IMR-90 (cell line): Measurements from ENCODE around the gene NFIX. TPM values are rescaled to one million over a fixed set of nuclear protein-coding genes. Genes with fewer than 3 reads are reported as not detected.

Source experiments
- ATAC-seq: fragments of 200-7000 bp; cut with Tn5 transposase; 2 replicates; pipeline ENCODE4 v1.9.1; 2020; ENCODE audit warnings: low read depth, mild to moderate bottlenecking, moderate library complexity
- BruUV-seq: library from RNA; stranded (reverse); fragments of 400-500 nt; replicated peaks from 2 replicates; lab custom pipeline; 2021; lab: Mats Ljungman, UMichigan
- CTCF ChIA-PET: fragments of 300-600 bp; formaldehyde crosslinking; extraction: SDS; loops from one replicate; lab custom pipeline; 2021; ENCODE audit warnings: antibody characterized with exemption; lab: Yijun Ruan, JAX
- POLR2A ChIA-PET: fragments of 300-600 bp; sonication (Branson Sonifier 250); formaldehyde crosslinking; loops from one replicate; lab custom pipeline; 2022; ENCODE audit warnings: antibody characterized with exemption; ENCODE audit not compliant: unreplicated experiment; lab: Charles Lee
- DNase-seq: peaks from one replicate; pipeline ENCODE4 v3.0.0; 2013
- H2AFZ ChIP-seq: replicated peaks from 2 replicates; pipeline ENCODE3; 2013; ENCODE audit warnings: low read length, mild to moderate bottlenecking; ENCODE audit not compliant: poor library complexity
- H2AK5ac ChIP-seq: 2 replicates; pipeline ENCODE4 v1.6.1; 2013; ENCODE audit warnings: low read depth, low read length, inconsistent platforms
- H2AK9ac ChIP-seq: replicated peaks from 2 replicates; pipeline ENCODE3; 2013; ENCODE audit warnings: mild to moderate bottlenecking, low read depth, low read length, moderate library complexity; ENCODE audit not compliant: poor library complexity
- H2BK120ac ChIP-seq: 2 replicates; pipeline ENCODE4 v1.6.1; 2013; ENCODE audit warnings: low read depth, low read length, inconsistent platforms
- H2BK15ac ChIP-seq: 3 replicates; pipeline ENCODE4 v1.6.1; 2013; ENCODE audit warnings: low read depth, low read length, inconsistent platforms
- H2BK20ac ChIP-seq: 2 replicates; pipeline ENCODE4 v1.6.1; 2013; ENCODE audit warnings: low read depth, mild to moderate bottlenecking, inconsistent platforms, low read length, moderate library complexity
- H2BK5ac ChIP-seq: 2 replicates; pipeline ENCODE4 v1.6.1; 2013; ENCODE audit warnings: mild to moderate bottlenecking, low read depth, low read length, inconsistent platforms; ENCODE audit not compliant: poor library complexity, severe bottlenecking
- H3K14ac ChIP-seq: replicated peaks from 2 replicates; pipeline ENCODE4 v1.6.1; 2013; ENCODE audit warnings: low read depth, low read length, inconsistent platforms
- H3K18ac ChIP-seq: 2 replicates; pipeline ENCODE4 v1.6.1; 2013; ENCODE audit warnings: low read depth, low read length, control low read depth
- H3K23ac ChIP-seq: 2 replicates; pipeline ENCODE4 v1.6.1; 2013; ENCODE audit warnings: low read depth, low read length, inconsistent platforms
- H3K27ac ChIP-seq: 2 replicates; pipeline ENCODE4 v1.5.1; 2013; ENCODE audit warnings: mild to moderate bottlenecking, control low read depth, low read length; ENCODE audit not compliant: insufficient read depth
- H3K27me3 ChIP-seq: 2 replicates; pipeline ENCODE4 v1.6.1; 2013; ENCODE audit warnings: low read length; ENCODE audit not compliant: control insufficient read depth, insufficient read depth
- H3K36me3 ChIP-seq: 2 replicates; pipeline ENCODE4 v1.6.1; 2013; ENCODE audit warnings: low read length, mixed read lengths; ENCODE audit not compliant: control insufficient read depth, insufficient read depth
- H3K4ac ChIP-seq: 2 replicates; pipeline ENCODE4 v1.6.1; 2013; ENCODE audit warnings: low read depth, low read length, inconsistent platforms
- H3K4me1 ChIP-seq: 2 replicates; pipeline ENCODE4 v1.6.1; 2013; ENCODE audit warnings: low read length, mixed read lengths; ENCODE audit not compliant: control insufficient read depth, insufficient read depth
- H3K4me2 ChIP-seq: 2 replicates; pipeline ENCODE4 v1.6.1; 2013; ENCODE audit warnings: low read depth, mild to moderate bottlenecking, control low read depth, low read length, moderate library complexity
- H3K4me3 ChIP-seq: 2 replicates; pipeline ENCODE4 v1.5.1; 2013; ENCODE audit warnings: low read depth, mild to moderate bottlenecking, control low read depth, low read length, moderate library complexity; ENCODE audit not compliant: insufficient read depth
- H3K56ac ChIP-seq: 2 replicates; pipeline ENCODE4 v1.6.1; 2013; ENCODE audit warnings: low read length, inconsistent platforms; ENCODE audit not compliant: insufficient read depth; ENCODE audit errors: extremely low read depth
- H3K79me1 ChIP-seq, 2 experiments: 2 replicates each; pipeline ENCODE4 v1.6.1; 2013; ENCODE audit warnings: low read length in 2 of 2, inconsistent platforms in 1 of 2, low read depth in 1 of 2
- H3K9ac ChIP-seq: 2 replicates; pipeline ENCODE4 v1.6.1; 2013; ENCODE audit warnings: low read depth, low read length, control low read depth
- H3K9me1 ChIP-seq: 2 replicates; pipeline ENCODE4 v1.6.1; 2013; ENCODE audit warnings: low read length, inconsistent platforms; ENCODE audit not compliant: insufficient read depth
- H3K9me3 ChIP-seq: 2 replicates; pipeline ENCODE4 v1.6.1; 2013; ENCODE audit warnings: low read length; ENCODE audit not compliant: control insufficient read depth, insufficient read depth
- H4K20me1 ChIP-seq: 2 replicates; pipeline ENCODE4 v1.6.1; 2013; ENCODE audit warnings: low read length, inconsistent platforms; ENCODE audit not compliant: insufficient read depth
- H4K5ac ChIP-seq: 2 replicates; pipeline ENCODE4 v1.6.1; 2013; ENCODE audit warnings: mild to moderate bottlenecking, low read depth, low read length, control low read depth
- H4K8ac ChIP-seq, 2 experiments: 2 replicates each; pipeline ENCODE4 v1.6.1; 2013; ENCODE audit warnings: low read depth in 2 of 2, low read length in 2 of 2, control low read depth in 1 of 2, inconsistent platforms in 1 of 2
- H4K91ac ChIP-seq: 2 replicates; pipeline ENCODE4 v1.6.1; 2013; ENCODE audit warnings: low read depth, low read length, inconsistent platforms; ENCODE audit not compliant: insufficient read depth
- BHLHE40 ChIP-seq: fragments of 150-350 bp; IDR thresholded peaks from 2 replicates; pipeline ENCODE4 v1.6.1; 2016; ENCODE audit warnings: mild to moderate bottlenecking, low read depth, low read length
- CHD1 ChIP-seq: IDR thresholded peaks from 2 replicates; pipeline ENCODE4 v1.6.1; 2012; ENCODE audit warnings: low read depth, low read length, improper control_type of control experiment
- FOS ChIP-seq: fragments of 150-350 bp; IDR thresholded peaks from 2 replicates; pipeline ENCODE4 v1.6.1; 2016; ENCODE audit warnings: low read depth, low read length
- MXI1 ChIP-seq: IDR thresholded peaks from 2 replicates; pipeline ENCODE4 v1.6.1; 2012; ENCODE audit warnings: low read depth, mild to moderate bottlenecking, low read length, moderate library complexity, borderline replicate concordance
- NFE2L2 ChIP-seq: fragments of 150-350 bp; IDR thresholded peaks from 2 replicates; pipeline ENCODE4 v1.6.1; 2016; ENCODE audit warnings: low read depth, mild to moderate bottlenecking, low read length
- WGBS, 2 experiments: methylation state at CpG; one replicate each; pipeline versions ENCODE4 v1.1.5 to v1.1.7; 2013; ENCODE audit warnings: missing lambda C conversion rate in 2 of 2; ENCODE audit not compliant: insufficient read length in 1 of 2; ENCODE audit errors: extremely low coverage in 2 of 2; 5-methylcytosine and 5-hydroxymethylcytosine counted together
- dilution Hi-C: fragments of 300-500 bp; cut with HindIII; formaldehyde crosslinking; loops from one replicate; pipeline ENCODE4 v1.14.3; 2018; ENCODE audit warnings: low sequenced_read_pairs; ENCODE audit not compliant: unreplicated experiment
- in situ Hi-C: fragments of 300-500 bp; cut with MboI; formaldehyde crosslinking; loops from 3 replicates; pipeline ENCODE4 v1.14.3; 2019; ENCODE audit warnings: low sequenced_read_pairs, inconsistent platforms, mixed read lengths
- intact Hi-C: fragments of 100-400 bp; cut with micrococcal nuclease; formaldehyde crosslinking; loops from 2 replicates; pipeline ENCODE4 v1.10.0; 2022
- polyA plus RNA-seq, 3 experiments: library from polyadenylated mRNA; depleted of rRNA; stranded (reverse); fragments of >200 nt; gene quantifications; 2 replicates each; pipeline ENCODE4 v1.2.3, GENCODE V29; 2012; ENCODE audit warnings: low replicate concordance in 1 of 3
- total RNA-seq: library from RNA; depleted of rRNA; stranded (reverse); fragments of >200 nt; gene quantifications from 2 replicates; pipeline ENCODE4 v1.2.3, GENCODE V29; 2012
- TF ChIP-seq, protein P1 (sequence below): conservative IDR thresholded peaks from 2 replicates; pipeline ENCODE4 v1.5.1; 2012; ENCODE audit warnings: mild to moderate bottlenecking, low read depth, low read length, improper control_type of control experiment
- TF ChIP-seq, protein P2 (sequence below): fragments of 150-350 bp; IDR thresholded peaks from 2 replicates; pipeline ENCODE4 v1.6.1; 2017; ENCODE audit warnings: mild to moderate bottlenecking, antibody characterized with exemption, low read length, low read depth

The NFIX gene
- total and polyA plus RNA-seq, 2 of the 4 experiments (the other 2 are of a cell fraction) = 10.2 to 47.7 TPM

DNA sequence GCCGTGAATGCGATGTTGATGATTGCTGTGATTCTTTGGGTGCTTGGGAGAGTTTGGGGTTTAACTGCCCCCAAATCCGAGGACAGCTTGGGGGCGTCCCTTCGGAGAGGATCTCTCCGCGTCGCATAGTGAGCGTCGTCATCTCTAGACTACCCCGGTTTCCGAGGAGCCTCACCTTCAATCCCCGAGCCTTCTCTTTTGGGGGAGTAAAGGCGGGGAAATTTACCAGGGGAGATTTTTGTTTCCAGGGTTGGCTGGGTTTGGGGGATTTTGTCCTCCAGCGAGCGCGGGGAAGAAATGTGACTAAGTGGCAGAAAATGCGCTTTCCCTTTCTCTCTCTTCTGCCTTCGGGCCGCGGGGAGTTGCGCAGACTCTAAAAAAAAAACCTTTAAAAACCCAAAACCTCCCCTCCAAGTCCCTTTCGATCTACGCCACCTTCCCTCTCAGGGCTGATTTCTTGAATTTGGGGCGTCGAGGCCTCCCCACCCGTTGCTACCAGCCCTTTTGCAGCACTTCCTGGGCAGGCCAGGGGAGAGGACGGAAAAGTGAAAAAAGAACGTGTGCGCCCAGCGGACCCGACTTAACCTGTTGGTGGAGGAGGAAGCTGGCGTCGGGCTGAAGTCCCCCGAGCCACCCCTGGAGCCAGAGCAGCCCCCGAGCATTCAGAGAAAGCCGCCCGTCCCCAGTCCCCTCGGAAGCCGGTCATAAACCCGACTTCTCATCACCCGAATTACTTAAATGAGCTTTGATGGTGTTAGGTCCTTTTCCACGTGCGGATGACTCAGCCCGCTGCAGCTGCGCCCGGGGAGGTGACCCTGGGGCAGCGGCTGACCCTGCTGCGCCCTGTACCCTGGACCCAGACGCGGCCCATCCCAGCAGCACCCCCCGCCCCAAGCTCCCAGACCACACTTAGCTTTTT is 17.7 kb downstream of the NFIX start:
- peaks cover 3% of the 10 kb centered on the region; the same call in 1 of the 2 replicates for H3K36me3 ChIP-seq
- peak overlapping the region; percentile 88 for H3K23ac ChIP-seq
- peak overlapping the region; percentile 63 for H2BK5ac ChIP-seq
- WGBS, 2 experiments = 60% methylated on average over 3 of the region's 52 CpGs; no CpG with 5 or more reads in 1 of the 2 experiments
- peaks cover 25% of the 10 kb centered on the region for H3K4me1 ChIP-seq
- ATAC-seq (peak; percentile 45), DNase-seq (peak; percentile 63)
- peak overlapping the region; percentile 76 for H4K5ac ChIP-seq
- peak overlapping the region; percentile 82 for H2AFZ ChIP-seq
- POLR2A ChIA-PET = interaction anchor here (1.3 kb wide), 1 partner anchor 9 kb away, joined by 8 read pairs; no protein-coding TSS in a partner anchor
- no peaks in the 10 kb centered on the region for H3K9me3 ChIP-seq
- H4K20me1 ChIP-seq = peaks cover 17% of the 10 kb centered on the region
- peaks cover 10% of the 10 kb centered on the region for H3K9me1 ChIP-seq
- H3K56ac ChIP-seq = no peak overlapping the region
- H2BK15ac ChIP-seq = peak overlapping the region; percentile 37; the same call in 1 of the 3 replicates
- intact Hi-C loops = no loop called here
- peak overlapping the region; percentile 84 for H3K4me2 ChIP-seq
- peak overlapping the region; percentile 89 for H3K9ac ChIP-seq
- peak overlapping the region; percentile 22; the same call in 1 of the 2 replicates for H2BK20ac ChIP-seq
- H4K8ac ChIP-seq = peak overlapping the region; percentile 75 to 91
- H3K4me3 ChIP-seq = peak overlapping the region; percentile 35
- peak overlapping the region; percentile 86 for H2BK120ac ChIP-seq
- no TSS peak for BruUV-seq
- peak overlapping the region; percentile 96 for H3K14ac ChIP-seq
- dilution Hi-C loops = no loop called here
- H2AK9ac ChIP-seq = peak overlapping the region; percentile 92
- peak overlapping the region; percentile 62 for H3K18ac ChIP-seq
- H3K4ac ChIP-seq = peak overlapping the region; percentile 94
- TF ChIP-seq NFE2L2 (no peak), BHLHE40 (peak; percentile 92), FOS (peak; percentile 40), MXI1 (0 out of 2 replicates have a peak, but pooled peaks have one; percentile 15), CHD1 (no peak)
- TF ChIP-seq, protein P1, sequence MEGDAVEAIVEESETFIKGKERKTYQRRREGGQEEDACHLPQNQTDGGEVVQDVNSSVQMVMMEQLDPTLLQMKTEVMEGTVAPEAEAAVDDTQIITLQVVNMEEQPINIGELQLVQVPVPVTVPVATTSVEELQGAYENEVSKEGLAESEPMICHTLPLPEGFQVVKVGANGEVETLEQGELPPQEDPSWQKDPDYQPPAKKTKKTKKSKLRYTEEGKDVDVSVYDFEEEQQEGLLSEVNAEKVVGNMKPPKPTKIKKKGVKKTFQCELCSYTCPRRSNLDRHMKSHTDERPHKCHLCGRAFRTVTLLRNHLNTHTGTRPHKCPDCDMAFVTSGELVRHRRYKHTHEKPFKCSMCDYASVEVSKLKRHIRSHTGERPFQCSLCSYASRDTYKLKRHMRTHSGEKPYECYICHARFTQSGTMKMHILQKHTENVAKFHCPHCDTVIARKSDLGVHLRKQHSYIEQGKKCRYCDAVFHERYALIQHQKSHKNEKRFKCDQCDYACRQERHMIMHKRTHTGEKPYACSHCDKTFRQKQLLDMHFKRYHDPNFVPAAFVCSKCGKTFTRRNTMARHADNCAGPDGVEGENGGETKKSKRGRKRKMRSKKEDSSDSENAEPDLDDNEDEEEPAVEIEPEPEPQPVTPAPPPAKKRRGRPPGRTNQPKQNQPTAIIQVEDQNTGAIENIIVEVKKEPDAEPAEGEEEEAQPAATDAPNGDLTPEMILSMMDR = 0 out of 2 replicates have a peak, but pooled peaks have one; percentile 0
- TF ChIP-seq, protein P2, sequence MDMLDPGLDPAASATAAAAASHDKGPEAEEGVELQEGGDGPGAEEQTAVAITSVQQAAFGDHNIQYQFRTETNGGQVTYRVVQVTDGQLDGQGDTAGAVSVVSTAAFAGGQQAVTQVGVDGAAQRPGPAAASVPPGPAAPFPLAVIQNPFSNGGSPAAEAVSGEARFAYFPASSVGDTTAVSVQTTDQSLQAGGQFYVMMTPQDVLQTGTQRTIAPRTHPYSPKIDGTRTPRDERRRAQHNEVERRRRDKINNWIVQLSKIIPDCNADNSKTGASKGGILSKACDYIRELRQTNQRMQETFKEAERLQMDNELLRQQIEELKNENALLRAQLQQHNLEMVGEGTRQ = peak; percentile 15; the same call in 1 of the 2 replicates
- peak overlapping the region; percentile 83 for H2AK5ac ChIP-seq
- peaks cover 27 to 67% of the 10 kb centered on the region in 2 experiments for H3K79me1 ChIP-seq
- no peaks in the 10 kb centered on the region for H3K27me3 ChIP-seq
- peak overlapping the region; percentile 97 for H3K27ac ChIP-seq
- CTCF ChIA-PET = interaction anchor here (0.6 to 0.7 kb wide), 4 partner anchors 16 to 102 kb away, joined by 3 to 5 read pairs (median 3); no protein-coding TSS in a partner anchor
- in situ Hi-C loops = no loop called here
- H4K91ac ChIP-seq = peak overlapping the region; percentile 69
